HUES48 (cell line): ENCODE results near the gene TAF3.

Experiments
- H3K27ac ChIP-seq: one replicate; pipeline ENCODE4 v1.7.0; 2013; ENCODE audit warnings: low read depth, low read length, inconsistent platforms
- H3K27me3 ChIP-seq: 2 replicates; pipeline ENCODE4 v1.6.1; 2013; ENCODE audit warnings: mild to moderate bottlenecking, low read length; ENCODE audit not compliant: control insufficient read depth, insufficient read depth
- H3K36me3 ChIP-seq: 2 replicates; pipeline ENCODE4 v1.6.1; 2013; ENCODE audit warnings: low read length; ENCODE audit not compliant: control insufficient read depth, insufficient read depth
- H3K4me1 ChIP-seq: 2 replicates; pipeline ENCODE4 v1.6.1; 2013; ENCODE audit warnings: mild to moderate bottlenecking, low read length; ENCODE audit not compliant: control insufficient read depth, insufficient read depth
- H3K4me3 ChIP-seq: 2 replicates; pipeline ENCODE4 v1.5.1; 2013; ENCODE audit warnings: mild to moderate bottlenecking, low read depth, low read length
- H3K9ac ChIP-seq: 2 replicates; pipeline ENCODE4 v1.6.1; 2013; ENCODE audit warnings: mild to moderate bottlenecking, low read depth, low read length, moderate library complexity
- H3K9me3 ChIP-seq: 2 replicates; pipeline ENCODE4 v1.6.1; 2013; ENCODE audit warnings: low read length; ENCODE audit not compliant: control insufficient read depth, insufficient read depth

Gene TAF3

GRCh38 chr10:8060704-8061121 lies 242.4 kb downstream of the TAF3 start:
- H3K4me3 ChIP-seq: peak overlapping the region; percentile 37
- H3K27me3 ChIP-seq: peaks cover 100% of the 10 kb centered on the region
- H3K9me3 ChIP-seq: no peaks in the 10 kb centered on the region
- H3K27ac ChIP-seq: no peak overlapping the region
- peaks cover 92% of the 10 kb centered on the region for H3K4me1 ChIP-seq
- H3K9ac ChIP-seq: no peak overlapping the region
- no peaks in the 10 kb centered on the region for H3K36me3 ChIP-seq

- no peaks in the 10 kb centered on the region for H3K36me3 ChIP-seq
- H3K27me3 ChIP-seq: peaks cover 100% of the 10 kb centered on the region
- H3K4me1 ChIP-seq: peaks cover 97% of the 10 kb centered on the region
- no peaks in the 10 kb centered on the region for H3K9me3 ChIP-seq
- H3K4me3 ChIP-seq: peak overlapping the region; percentile 37; the same call in 1 of the 2 replicates
- H3K9ac ChIP-seq: no peak overlapping the region
- no peak overlapping the region for H3K27ac ChIP-seq
Observed at GRCh38 chr10:8061274-8062211, 243.2 kb downstream of the TAF3 start.

- peaks cover 81% of the 10 kb centered on the region for H3K4me1 ChIP-seq
Observed at GRCh38 chr10:8063128-8063908, 245.0 kb downstream of the TAF3 start.

GRCh38 chr10:8063935-8064334 lies 245.6 kb downstream of the TAF3 start:
- Histone ChIP-seq H3K4me1 (peaks cover 76% of the 10 kb centered on the region), H3K4me3 (peak overlapping the region; percentile 43), H3K9me3 (no peaks in the 10 kb centered on the region), H3K36me3 (no peaks in the 10 kb centered on the region), H3K9ac (no peak overlapping the region), H3K27me3 (peaks cover 78% of the 10 kb centered on the region), H3K27ac (no peak overlapping the region)

More at GRCh38 chr10:8063128-8063908, 245.0 kb downstream of the TAF3 start:
- peak overlapping the region; percentile 43 for H3K4me3 ChIP-seq
- no peaks in the 10 kb centered on the region for H3K36me3 ChIP-seq
- H3K27me3 ChIP-seq: peaks cover 84% of the 10 kb centered on the region
- no peaks in the 10 kb centered on the region for H3K9me3 ChIP-seq
- no peak overlapping the region for H3K27ac ChIP-seq
- no peak overlapping the region for H3K9ac ChIP-seq

- H3K9me3 ChIP-seq: no peaks in the 10 kb centered on the region
- no peaks in the 10 kb centered on the region for H3K36me3 ChIP-seq
- peaks cover 73% of the 10 kb centered on the region for H3K27me3 ChIP-seq
- no peak overlapping the region; the same call in 1 of the 2 replicates for H3K4me3 ChIP-seq
- H3K4me1 ChIP-seq: peaks cover 71% of the 10 kb centered on the region
- peak overlapping the region; percentile 22 for H3K27ac ChIP-seq
- H3K9ac ChIP-seq: no peak overlapping the region
Observed at GRCh38 chr10:8064436-8064835, 246.1 kb downstream of the TAF3 start.

GRCh38 chr10:8065651-8066050 lies 247.3 kb downstream of the TAF3 start:
- no peak overlapping the region for H3K27ac ChIP-seq
- H3K9ac ChIP-seq: no peak overlapping the region
- H3K9me3 ChIP-seq: no peaks in the 10 kb centered on the region
- H3K36me3 ChIP-seq: no peaks in the 10 kb centered on the region
- H3K4me1 ChIP-seq: peaks cover 59% of the 10 kb centered on the region
- no peak overlapping the region for H3K4me3 ChIP-seq
- peaks cover 61% of the 10 kb centered on the region for H3K27me3 ChIP-seq

GRCh38 chr10:8066124-8066523 lies 247.8 kb downstream of the TAF3 start:
- Histone ChIP-seq H3K27me3 (peaks cover 56% of the 10 kb centered on the region), H3K9ac (no peak overlapping the region), H3K36me3 (no peaks in the 10 kb centered on the region), H3K4me3 (no peak overlapping the region), H3K27ac (no peak overlapping the region), H3K9me3 (no peaks in the 10 kb centered on the region), H3K4me1 (peaks cover 54% of the 10 kb centered on the region)
